NB4 (cell line): ENCODE results near the gene ZPLD1.

Source experiments
- POLR2A ChIP-seq: IDR thresholded peaks from 2 replicates; pipeline ENCODE4 v1.6.1; 2011; ENCODE audit warnings: mild to moderate bottlenecking; ENCODE audit not compliant: insufficient read length; ENCODE audit errors: extremely low read depth
- TF ChIP-seq, protein P1 (sequence below): IDR thresholded peaks from one replicate; pipeline ENCODE4 v1.5.1; 2012; ENCODE audit warnings: low read depth, low read length
- TF ChIP-seq, protein P2 (sequence below): IDR thresholded peaks from 2 replicates; pipeline ENCODE4 v1.6.1; 2011; ENCODE audit warnings: low read depth, low read length

DNA sequence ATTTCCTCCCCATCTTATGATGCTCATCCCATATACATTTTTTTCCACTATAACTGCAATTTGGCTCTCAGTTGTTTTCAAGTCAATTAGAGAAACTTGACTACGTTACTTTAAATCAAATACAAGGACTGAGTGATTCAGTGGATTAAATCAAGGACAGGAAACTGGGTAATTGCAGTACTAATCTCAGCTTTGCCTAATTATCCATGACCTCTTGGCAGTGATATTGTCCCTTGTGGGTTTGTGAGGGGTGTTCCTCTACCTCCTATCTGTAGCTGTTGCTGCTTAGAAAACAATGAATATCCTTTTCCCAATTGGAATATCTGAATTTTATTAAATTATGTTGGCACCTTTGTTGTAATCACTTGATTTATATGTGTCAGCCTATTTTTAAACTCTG is 79.4 kb downstream of the ZPLD1 start:
- TF ChIP-seq, protein P1, sequence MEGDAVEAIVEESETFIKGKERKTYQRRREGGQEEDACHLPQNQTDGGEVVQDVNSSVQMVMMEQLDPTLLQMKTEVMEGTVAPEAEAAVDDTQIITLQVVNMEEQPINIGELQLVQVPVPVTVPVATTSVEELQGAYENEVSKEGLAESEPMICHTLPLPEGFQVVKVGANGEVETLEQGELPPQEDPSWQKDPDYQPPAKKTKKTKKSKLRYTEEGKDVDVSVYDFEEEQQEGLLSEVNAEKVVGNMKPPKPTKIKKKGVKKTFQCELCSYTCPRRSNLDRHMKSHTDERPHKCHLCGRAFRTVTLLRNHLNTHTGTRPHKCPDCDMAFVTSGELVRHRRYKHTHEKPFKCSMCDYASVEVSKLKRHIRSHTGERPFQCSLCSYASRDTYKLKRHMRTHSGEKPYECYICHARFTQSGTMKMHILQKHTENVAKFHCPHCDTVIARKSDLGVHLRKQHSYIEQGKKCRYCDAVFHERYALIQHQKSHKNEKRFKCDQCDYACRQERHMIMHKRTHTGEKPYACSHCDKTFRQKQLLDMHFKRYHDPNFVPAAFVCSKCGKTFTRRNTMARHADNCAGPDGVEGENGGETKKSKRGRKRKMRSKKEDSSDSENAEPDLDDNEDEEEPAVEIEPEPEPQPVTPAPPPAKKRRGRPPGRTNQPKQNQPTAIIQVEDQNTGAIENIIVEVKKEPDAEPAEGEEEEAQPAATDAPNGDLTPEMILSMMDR: no peak
- TF ChIP-seq, protein P2, sequence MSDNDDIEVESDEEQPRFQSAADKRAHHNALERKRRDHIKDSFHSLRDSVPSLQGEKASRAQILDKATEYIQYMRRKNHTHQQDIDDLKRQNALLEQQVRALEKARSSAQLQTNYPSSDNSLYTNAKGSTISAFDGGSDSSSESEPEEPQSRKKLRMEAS: no peak
- TF ChIP-seq POLR2A: no peak
